LoVo (cell line): ENCODE measurements around the gene KCNB1.

Source experiments
- DNase-seq: peaks from one replicate; pipeline ENCODE4 v3.0.0-alpha.2; 2016; ENCODE audit warnings: low spot score

The KCNB1 gene

DNA sequence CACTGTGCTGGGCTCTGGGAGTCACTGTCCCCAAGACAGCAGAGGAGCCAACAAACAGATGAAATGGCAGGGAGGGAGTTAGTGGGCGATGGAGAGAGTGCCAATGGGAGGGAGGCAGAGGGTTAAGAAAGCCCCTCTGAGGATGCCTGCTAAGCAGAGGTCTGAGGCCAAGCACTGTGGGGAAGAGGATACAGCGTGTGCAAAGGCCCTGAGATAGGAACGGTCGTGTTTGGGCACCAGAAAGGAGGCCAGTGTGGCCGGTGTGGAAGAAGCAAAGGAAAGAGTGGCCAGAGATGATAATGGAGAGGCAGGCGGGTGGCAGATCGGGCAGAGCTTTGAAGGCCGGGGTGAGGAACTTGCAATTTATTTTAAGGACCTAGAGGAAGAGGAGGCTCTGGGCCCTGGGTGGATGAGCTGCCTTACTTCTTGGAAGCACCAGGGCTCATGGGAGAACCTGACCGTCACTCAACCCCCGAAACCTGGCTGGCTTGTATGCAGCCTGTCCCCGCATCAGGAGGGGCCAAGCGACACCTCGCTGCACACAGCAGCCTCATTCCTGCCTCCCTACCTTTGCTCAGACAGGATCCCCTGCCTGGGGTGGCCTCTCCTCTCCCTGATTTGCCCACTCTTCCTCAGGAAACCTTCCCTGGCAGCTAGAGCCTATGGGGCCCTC is 73.0 kb downstream of the KCNB1 start:
- DNase-seq = no peak

DNA sequence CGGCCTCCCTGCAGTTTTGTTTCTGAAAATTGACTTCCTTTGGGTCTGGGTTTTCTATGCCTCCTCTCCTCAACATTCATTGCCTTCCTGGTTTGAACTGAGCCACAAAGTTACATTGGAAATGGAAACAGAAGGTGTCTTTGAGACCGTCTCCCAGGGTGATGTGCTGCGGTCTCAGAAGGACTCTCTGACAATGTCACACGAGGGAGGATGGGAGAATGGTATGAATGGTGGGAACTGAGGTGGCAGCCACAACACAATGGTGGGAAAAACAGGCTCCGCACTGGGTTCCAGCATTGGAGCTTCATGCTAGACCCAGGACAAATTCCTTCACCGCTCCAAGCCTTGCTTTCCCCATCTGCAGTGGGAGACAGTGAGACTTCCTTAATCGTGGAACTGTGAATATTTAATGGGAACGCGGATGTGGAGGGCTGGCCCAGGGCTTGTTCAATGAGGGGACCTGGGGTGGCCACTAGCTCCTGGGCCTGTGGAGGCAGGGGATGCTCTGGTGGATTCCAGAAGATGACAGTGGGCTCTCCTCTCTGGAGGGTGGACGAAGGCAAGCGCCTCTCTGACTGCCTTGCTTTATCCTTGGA is 73.9 kb downstream of the KCNB1 start:
- no peak for DNase-seq

GRCh38 chr20:49406666-49407065 is 75.8 kb downstream of the KCNB1 start:
- no peak for DNase-seq

DNA sequence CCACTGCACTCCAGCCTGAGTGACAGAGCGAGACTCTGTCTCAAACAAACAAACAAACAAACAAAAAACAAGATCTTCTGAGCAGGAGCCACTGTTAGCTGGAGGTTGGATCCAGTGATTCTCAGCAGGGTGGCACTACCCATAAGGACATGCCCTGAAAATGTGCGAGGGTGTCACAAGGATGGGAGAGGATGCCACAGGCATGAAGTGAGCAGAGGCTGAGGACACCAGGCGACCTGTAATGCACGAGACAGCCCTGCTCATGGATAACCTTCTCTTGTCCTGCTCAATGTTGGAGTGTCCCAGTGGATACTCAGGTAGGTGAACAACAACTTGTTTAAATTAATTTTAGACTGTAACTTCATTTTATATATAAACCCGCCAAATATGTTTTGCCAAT is 76.8 kb downstream of the KCNB1 start:
- no peak for DNase-seq

DNA sequence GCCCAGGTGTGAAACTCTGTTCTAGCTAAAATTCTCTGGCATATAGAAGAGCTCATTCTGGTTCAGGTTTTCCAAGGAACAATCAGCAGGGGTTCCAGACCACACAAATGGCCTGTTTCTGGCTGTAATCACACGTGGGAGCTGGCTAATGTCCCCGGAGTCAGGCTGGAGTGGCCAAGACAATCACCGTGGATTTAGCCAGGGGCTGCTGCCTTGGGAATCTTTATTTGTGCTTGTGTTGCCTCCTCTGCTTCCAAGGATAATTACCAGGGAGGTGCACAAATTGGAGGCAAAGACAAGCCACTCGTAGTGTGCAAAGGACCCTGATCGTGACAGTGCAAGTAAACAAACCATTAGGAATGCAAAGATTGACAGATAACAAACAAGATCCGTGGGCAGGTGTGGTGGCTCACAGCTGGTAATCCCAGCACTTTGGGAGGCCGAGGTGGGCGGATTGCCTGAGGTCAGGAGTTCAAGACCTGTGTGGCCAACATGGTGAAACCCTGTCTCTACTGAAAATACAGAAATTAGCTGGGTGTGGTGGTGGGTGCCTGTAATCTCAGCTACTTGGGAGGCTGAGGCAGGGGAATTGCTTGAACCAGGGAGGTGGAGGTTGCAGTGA is 77.3 kb downstream of the KCNB1 start:
- no peak for DNase-seq

DNA sequence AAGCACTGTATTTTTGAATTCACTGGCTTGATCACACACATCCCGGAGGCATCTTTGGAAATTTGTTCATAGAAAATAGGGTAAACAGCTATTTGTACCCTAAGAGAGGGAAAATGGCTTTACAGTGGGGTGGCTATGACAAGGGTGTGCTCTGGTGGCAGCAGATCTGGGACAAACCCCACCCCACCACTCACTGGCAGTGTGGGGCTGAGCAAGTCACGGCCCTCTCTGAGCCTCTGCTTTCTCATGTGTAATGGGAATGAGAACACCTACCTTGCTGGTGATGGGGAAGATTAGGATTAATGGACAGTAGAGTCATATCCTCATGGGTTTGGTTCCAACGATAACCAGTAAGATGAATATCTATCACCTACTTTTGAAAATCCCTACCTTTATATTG is 78.0 kb downstream of the KCNB1 start:
- DNase-seq = no peak

DNA sequence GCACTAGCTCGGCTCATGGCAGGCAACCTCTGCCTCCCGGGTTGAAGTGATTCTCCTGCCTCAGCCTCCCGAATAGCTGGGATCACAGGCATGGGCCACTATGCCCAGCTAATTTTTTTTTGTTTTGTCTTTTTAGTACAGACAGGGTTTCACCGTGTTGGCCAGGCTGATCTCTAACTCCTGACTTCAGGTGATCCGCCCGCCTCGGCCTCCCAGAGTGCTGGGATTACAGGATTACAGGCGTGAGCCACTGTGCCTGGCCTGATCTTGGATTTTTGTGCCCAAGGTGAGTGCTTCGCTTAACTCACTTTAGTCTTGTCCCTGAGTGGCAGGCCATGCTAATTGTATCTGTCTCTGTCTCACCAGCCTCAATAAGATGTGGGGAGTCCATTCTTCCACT is 78.6 kb downstream of the KCNB1 start:
- DNase-seq = no peak

DNA sequence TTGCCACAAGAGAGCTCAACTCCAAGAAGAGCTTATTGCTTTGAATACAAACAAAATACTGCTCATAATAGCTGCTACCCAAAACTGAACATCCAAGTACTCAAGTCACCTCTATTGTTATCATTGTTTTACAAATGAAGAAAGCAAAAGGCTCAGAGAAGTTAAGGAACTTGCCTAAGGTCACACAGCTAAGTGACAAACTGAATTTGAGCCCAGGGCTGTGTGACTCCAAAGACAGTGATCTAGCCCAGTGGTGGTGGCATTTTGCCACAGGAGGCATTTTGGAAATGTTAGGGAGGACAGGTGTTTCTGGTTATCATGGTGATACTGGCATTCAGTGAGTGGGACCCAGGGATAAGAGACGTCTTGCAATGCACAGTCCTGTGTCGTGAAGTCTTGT is 79.5 kb downstream of the KCNB1 start:
- DNase-seq = no peak

DNA sequence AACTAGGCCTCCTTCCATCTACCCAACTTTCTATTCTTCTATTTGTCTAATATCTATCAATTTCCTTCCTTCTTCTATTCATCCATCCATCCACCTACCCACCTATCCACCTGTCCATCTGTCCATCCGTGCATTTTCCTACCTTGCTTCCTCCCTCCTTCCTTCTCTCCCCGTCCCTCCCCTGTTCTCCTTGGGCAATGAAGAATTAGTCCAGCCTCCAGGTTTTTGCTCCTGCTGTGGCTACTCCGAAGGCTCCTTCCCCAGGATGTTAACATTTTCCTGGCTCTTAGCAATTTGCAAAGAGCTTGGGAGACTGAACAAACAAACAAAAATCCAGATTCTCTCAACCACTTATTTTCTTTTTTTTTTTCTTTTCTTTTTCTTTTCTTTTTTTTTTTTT is 81.6 kb downstream of the KCNB1 start:
- DNase-seq = no peak

DNA sequence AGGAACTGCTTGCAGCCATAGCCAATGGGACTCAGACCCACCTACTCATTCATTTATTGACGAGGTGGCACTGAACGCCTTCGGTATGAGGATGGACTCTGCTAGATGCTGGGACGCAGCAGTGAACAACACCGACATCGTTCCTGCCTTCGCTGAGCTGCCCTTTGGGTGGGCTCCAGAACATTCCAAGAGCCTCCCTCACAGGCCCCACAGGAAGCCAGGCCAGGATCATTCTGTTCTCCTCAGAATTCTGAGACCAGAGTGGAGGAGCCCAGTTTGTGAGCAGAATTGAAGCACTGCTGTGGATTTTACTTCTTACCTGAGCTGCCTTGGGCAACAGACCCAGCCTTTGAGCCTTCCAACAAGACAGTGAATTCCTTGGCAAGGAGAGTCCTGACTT is 82.1 kb downstream of the KCNB1 start:
- no peak for DNase-seq

DNA sequence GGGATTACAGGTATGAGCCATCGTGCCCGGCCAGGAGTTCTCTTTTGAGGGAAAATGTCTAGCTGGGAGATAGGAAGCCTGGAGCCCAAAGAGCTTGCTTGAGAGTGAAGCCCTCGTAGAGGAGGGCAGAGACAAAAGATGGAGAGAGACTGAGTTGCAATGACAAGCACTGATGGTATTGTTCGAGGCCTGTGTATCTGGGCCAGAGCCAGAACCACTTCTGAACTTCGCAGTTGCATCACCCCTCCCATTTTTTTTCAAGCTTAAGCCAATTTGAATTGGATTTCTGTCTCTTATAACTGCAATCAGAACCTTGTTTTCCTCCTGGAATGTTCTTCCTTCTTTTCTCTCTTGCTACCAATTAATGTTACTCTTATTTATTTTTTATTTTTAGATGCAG is 83.1 kb downstream of the KCNB1 start:
- no peak for DNase-seq

- no peak for DNase-seq
Measured at GRCh38 chr20:49398401-49399144, 83.9 kb downstream of the KCNB1 start.

DNA sequence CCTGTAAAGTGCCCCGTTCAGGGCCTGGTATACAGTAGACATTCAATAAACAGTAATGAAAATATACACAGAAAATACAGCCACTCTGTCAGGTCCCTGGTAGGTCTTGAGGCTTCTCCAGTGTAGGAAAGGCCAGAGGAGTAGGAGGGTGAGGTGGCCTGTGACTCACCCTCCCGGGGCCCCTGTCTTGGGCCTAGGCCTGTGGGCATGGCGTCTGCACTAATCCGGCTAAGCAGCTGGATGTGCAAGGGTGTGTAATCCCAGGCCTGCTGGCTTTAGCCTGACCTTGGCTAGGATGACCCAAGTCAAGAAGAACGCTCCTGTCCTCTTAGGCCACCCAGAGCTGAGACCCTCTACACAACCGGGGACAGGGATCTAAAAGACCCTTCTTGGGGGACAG is 84.9 kb downstream of the KCNB1 start:
- DNase-seq = no peak

GRCh38 chr20:49396230-49396629 is 86.2 kb downstream of the KCNB1 start:
- DNase-seq = no peak

DNA sequence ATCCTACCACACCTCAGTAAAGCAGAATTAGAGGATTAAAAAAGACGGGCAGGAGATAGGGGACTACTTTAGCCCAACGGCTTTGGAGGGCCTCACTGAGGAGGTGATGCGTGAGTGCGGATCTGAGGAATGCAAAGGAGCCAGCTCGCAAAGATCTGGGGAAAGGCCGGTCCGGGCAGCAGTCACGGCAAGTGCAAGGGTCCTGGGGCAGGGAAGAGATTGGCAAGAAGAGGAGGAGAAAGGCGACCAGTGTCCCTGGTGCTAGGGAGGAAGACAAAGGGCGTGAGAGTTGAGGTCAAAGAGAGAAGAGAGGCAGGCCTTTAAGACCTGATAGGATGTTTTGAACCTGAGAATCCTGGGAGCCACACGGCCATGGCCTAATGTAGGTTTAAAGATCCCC is 86.8 kb downstream of the KCNB1 start:
- DNase-seq = no peak

DNA sequence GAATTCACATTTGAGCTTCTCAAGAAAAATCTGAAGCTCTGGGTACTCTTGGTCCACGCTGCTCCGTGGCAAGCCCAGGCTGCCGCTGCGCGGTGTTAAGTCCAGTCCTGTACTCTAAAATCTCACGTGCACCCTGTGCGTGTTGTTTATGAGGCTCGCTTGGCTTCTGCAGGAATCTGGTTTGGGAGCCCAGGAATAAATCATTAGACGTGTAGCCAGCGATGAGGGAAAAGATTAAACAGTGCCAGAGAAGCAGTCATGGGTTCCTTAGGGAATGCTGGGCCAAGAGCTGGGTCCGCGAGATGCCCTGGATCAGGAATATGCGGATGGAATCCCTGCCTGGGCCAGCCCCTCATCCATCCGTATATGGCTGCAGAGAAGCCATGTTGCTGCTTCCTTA is 87.3 kb downstream of the KCNB1 start:
- no peak for DNase-seq

- DNase-seq = no peak
Measured at GRCh38 chr20:49394757-49395156, 87.7 kb downstream of the KCNB1 start.

DNA sequence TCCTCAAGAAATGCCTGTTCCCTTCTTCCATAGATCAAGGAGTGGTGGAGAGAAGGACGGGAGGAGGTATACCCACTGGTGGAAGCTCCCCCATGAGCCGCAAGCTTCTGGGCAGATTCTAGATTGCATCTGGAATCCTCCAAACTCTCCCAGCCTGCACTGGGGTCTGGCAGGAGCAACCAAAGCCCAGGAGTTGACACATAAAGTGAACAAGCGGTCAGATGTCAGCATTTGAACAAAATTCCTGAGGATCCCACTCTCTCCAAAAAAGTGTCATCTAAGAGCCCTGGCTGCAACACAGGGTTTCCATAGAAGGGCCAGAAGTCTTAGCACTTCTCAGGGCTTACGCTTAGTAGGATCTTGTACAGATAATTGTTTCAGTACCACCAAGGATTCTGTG is 88.2 kb downstream of the KCNB1 start:
- no peak for DNase-seq

DNA sequence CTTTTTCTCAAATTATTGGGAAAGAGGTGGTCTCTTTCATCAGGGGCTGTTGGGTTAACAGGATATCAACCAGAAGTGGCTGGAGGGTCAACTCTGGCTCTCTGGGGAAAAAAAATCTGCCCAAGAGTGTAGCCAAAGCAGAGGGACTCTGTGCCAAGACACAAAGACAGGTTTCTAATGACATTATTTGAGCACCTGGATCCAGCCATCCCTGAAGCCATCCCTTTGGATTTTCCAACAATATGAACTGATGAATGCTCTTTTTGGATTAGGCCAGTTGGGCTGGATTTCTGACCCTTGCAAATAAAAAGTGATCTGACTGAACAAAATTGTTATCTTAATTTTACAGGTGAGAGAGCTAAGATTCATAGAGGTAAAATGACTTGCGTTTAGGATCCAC is 88.7 kb downstream of the KCNB1 start:
- DNase-seq = no peak

DNA sequence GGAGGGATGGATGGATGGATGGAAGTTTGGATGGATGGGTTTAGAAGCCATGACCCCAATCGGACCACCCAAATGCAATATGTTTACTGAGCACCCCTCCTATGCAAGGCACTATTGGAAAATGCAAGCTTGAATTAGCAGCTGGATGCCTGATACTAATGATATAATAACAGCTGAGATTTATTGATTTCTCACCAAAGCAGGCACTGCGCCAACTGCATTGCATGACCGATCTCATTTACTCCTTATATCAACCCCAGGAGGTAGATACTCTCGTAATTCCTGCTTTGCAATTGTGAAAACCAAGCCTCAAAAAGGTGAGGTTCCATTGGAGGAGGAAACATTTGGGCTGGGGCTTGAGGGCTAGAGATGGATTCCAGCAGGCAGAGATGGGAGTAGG is 89.7 kb downstream of the KCNB1 start:
- no peak for DNase-seq

DNA sequence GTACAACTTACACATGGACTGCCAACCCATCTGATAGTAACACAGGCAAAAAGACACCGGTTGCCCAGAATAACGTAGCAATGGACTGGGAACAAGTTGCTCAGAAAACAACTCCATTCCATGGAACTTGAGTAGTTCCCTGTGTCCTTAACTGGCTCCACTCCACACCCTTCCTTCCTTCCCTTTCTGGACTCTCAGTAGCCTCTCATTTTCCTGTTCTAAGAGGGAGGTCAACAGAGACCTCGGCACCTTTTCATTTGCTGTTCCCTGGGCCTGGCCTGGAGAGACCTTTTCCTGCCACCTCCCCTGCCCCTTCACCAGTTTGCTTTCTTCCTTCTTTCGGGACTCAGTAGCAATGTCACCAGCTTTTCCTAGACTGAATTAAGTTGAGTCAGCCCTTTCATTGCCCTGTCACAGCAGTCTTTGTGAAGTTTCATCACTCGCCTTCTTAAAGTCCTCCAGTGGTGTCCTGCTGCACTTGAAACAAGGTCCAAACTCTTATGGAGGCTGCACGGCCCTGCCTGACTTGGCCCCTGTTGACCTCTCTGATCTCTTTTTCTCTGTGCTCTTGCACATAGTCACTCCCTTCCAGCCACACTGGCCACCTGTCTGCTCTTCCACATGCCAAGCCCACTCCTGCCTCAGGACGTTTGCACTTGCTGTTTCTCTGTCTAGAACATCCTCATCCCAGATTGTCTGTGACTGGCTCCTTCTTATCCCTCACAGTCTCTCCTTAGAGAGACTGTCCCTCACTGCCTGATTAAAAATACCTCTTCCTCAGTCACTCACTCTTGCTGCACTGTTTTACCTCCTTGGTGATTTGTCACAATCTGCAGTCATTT is 90.8 kb downstream of the KCNB1 start:
- DNase-seq = no peak

GRCh38 chr20:49389854-49390253 is 92.6 kb downstream of the KCNB1 start:
- no peak for DNase-seq
